GM19099 (cell line): ENCODE data around the gene JCHAIN.

Experiments used
- POLR2A ChIP-seq: IDR thresholded peaks from 3 replicates; pipeline ENCODE4 v1.6.1; 2011; ENCODE audit warnings: low read depth; ENCODE audit not compliant: insufficient read length; ENCODE audit errors: extremely low read depth

JCHAIN gene

DNA sequence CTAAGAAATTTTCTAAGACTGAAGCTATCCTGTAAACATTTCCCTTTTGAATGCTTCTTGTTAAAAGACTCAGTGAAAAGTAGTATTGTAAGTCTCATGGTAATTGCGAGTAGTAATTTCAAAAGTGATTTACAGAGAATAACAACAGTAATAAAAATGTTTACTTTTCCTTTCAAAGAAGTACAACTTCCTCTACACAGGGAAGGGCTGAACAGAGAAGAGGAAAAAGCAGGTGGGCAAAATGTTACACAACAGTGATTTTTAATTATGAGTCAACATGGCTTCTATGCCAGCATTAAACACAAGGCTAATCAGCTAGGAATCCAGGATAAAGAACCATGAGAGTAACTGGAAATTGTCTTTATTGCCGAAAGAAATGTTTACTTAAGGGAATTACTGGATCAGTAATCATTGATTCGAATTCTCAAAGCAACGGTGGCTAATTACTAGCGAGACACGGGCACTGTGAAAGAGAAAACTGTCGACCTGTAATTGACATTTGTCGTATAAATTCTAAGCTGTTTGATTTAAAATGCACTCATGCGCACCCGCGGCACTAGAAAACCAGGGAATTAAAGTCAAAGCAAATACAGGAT is 37.4 kb upstream of the JCHAIN start:
- TF ChIP-seq POLR2A, result no peak

DNA sequence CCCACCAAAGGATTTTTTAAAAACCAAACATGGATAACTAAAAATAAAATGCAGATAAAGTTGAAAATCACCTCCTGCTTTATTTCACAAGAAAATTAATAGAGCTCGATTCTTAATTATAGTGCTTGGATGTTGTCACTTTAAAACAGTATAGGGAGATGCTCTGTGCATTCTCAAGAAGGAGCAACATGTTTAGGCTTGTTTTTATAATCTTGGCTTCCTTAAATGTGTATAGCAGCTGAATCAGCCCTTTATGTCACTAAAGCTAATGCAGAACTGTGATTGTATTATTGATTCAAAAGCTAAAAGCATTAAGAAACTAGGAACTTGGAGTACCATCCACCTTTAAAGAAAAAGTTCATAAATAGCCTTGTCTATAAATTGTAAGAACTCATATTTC is 35.0 kb upstream of the JCHAIN start:
- TF ChIP-seq POLR2A, result no peak

DNA sequence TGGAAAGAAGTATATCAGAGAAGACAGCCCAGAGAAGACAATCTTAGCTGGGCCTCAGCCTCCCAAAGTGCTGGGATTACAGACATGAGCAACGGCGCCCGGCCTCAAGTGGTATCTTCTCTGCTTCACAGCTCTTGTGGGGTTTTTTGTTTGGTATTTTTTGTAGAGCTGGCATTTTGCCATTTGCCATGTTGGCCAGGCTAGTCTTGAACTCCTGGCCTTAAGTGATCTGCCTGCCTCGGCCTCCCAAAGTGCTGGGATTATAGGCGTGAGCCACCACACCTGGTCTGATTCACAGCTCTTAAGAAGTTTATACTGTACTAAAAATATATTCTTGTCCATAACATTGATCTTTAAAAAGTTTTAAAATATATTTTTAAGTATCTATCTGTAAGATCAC is 34.4 kb upstream of the JCHAIN start:
- no peak for TF ChIP-seq POLR2A

DNA sequence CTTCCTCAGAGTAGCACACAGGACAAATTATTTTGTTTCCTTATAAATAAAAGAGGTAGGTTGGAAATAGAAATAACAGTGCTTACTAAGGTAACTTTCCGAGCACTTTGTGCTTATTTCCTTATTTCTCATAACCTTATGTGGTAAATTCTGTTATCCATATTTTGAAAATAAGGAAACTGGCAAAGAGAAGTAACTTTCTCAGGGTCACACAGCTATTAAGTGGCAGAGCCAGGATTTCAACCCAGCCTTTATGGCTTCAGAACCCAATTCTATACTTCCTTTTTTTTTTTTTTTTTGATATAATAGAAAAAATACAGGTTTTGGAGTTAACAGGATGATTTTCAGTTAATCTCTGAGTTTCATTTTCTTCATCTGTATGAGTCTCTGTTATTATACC is 25.4 kb upstream of the JCHAIN start:
- TF ChIP-seq POLR2A, result no peak

DNA sequence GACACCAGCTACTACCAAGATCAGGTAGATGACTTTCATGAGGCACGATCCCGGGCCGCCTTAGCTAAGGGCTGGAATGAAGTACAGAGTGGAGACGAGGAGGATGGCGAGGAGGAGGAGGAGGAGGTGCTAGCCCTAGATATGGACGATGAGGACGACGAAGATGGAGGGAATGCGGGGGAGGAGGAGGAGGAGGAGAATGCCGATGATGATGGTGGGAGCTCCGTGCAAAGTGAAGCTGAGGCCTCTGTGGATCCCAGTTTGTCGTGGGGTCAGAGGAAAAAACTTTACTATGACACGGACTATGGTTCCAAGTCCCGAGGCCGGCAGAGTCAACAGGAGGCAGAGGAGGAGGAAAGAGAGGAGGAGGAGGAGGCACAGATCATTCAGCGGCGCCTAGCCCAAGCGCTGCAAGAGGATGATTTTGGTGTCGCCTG is 22.5 kb upstream of the JCHAIN start:
- TF ChIP-seq POLR2A, result no peak

DNA sequence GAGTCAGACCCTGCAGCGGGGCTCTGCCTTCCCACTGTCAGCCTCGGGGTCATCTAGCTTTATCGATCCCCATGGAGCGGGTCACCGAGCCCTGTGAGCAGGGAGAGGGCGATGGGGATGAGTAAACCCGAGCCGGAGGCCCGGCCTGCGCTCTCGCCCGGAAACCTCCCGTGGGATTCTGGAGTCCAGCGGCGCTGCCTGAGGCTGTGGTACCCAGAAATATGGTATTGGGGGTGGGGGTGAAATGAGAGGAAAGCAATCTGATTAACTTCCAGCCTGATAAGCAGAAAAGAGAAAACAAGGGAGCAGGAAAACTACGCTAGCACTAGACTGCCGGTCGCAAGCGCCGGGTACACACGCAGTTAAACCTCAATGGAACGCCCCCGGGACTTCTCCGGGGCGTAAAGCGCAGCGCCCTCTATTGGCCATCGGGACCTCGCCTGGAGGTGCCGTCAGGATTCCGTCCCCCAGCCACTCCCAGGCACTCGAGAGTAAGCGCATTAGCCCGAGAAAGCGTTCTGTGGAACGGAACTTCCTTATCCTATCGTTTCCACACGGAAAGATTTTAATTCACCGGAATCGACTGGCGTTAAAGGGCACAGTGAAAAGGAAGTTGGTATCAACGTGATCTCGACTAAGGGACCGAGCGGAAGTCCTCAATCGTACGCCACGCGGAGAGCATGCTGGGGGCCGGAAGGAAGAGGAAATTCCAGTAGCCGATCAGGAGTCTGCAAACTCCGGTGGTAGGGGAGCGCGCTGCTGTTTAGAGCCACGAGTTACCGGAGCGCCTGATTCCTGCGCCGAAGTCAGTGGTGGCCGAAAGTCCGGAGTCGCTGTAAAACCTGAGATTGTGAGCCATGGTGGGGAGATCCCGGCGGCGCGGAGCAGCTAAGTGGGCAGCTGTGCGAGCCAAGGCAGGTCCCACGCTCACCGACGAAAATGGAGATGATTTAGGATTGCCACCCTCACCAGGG is 21.8 kb upstream of the JCHAIN start, which contains the start of gene UTP3:
Gene UTP3 (plus strand): TSS at position 712 of the 974 bp plus-strand sequence. CDS start 146 bp downstream, at position 858.
- peak; percentile 90 for TF ChIP-seq POLR2A

DNA sequence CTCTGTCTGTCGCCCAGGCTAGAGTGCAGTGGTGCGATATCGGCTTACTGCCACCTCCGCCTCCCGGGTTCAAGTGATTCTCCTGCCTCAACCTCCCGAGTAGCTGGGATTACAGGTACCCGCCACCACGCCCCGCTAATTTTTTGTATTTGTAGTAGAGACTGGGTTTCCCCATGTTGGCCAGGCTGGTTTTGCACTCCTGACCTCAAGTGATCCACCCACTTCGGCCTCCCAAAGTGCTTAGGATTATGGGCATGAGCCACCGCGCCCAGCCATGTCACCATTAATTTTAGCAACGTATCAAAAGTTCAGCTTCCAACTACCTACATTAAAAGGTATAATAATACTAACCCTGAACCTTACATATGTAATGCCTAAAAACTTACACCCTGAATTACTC is 21.1 kb upstream of the JCHAIN start:
- TF ChIP-seq POLR2A, result no peak

DNA sequence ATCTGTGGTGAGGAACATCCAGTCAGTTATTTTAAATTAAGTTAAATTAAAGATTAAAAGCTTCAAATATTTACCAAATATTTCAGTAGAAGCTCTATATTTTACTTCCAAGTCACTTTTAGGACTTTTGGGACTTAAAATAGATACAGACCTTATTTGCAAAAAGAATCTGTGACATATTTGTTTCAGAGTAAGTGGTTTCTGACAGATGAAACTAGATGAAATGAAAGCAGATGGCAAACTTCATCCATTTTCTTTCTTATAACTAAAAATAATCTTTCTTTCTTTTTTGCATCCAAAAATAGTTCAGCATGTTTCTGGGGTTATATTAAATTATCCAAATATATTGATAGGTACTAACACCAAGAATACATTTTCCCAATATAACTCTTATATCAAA is 15.4 kb upstream of the JCHAIN start:
- TF ChIP-seq POLR2A, result no peak

DNA sequence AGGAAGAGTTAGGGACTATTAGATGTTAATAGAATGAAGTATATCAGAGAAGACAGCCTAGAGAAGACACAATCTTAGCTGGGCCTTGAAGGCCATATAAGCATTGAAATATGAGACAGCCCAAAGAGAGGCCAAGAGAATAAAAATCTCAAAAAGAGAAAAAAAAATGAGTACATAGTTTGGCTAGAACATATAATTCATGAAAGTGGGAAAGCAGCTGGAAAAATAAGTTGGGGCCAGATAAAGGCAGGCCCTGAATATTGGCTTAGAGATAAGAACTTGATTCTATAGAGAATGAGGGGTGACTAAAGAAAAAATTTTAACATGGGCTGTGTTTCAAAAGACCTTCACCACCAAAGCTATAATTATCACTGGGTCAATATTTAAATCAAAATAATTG is 14.6 kb upstream of the JCHAIN start:
- no peak for TF ChIP-seq POLR2A

DNA sequence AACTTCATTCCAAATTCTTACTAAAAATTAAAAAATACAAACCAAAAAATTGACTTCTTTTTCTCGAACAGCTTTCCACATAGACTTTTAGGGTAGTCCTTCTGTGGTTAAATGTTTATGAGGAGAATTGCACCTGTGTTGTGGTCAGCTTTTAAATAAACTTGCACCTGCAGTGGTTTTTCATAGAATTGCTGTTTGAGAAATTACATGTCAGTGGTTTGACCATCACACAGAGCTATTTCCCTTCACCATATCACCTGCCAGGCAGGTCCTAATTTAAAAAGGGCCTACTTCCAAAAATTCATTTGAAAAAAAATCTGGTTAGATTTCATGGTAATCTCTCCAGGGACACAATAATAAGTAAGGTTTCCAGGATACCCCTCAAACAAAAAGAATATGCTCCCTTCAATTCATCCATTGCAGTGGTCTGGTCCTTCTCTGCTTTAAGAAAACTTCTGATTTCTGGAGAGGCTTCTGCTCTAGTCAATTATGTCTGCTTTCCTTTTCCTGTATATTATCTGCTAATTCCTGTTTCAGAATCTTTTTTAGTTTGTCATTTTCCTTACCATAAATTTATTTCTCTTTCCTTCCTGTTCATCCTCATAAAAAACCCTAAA is 12.2 kb upstream of the JCHAIN start:
- TF ChIP-seq POLR2A, result peak; percentile 22

DNA sequence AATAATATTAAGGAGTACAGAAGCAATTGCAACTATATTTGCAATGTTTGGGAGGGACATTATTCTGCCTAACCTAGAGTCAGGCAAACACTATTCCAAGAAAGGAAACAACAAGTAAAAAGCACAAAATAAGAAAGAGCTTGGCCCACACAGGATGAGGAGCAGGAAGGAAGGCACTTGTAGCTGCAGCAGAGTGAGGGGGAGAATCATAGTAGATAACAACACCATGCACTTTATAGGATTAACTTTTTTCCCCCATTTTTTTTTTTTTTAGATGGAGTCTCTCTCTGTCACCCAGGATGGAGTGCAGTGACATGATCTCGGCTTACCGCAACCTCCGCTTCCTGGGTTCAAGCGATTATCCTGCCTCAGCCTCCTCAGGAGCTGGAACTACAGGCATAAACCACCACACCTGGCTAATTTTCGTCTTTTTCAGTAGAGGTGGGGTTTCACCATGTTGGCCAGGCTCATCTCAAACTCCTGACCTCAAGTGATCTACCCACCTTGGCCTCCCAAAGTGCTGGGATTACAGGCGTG is 10.3 kb upstream of the JCHAIN start:
- no peak for TF ChIP-seq POLR2A

DNA sequence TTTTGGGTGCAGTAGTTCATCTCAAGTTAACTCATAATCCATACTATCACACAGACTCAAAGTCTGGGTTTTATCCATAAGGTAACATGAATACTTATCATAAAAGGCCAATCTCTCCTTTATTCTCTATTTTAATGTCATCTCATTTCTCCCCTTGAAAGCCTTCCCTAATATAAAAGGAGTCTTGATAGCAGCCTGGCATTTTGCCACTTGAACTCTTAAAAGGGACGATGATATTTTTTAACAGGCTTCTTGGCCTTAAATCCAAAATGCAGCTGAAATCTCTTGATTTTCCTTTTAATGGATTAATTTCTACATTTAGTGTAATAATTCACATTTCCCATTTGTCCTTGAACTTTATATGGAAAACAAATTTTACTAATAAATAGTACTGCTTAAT is 8.4 kb upstream of the JCHAIN start:
- no peak for TF ChIP-seq POLR2A

DNA sequence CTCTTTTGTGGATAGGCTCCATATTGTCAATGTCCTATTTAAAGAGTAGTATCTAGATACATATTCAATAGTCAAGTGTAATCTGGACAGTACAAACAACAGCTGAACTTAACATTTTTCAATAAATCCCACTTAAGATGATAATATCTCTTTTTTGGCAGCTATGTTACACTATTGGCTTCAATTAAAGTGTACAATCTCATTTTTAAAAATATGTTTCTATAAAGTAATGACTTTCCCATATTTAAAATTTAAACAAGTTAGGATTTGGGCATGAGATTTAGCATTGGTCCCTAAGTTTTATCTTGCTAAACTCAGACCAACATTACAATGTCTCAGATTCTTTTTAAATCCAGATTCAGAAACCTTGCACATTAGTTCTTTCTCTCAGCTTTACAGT is 7.9 kb upstream of the JCHAIN start:
- no peak for TF ChIP-seq POLR2A

DNA sequence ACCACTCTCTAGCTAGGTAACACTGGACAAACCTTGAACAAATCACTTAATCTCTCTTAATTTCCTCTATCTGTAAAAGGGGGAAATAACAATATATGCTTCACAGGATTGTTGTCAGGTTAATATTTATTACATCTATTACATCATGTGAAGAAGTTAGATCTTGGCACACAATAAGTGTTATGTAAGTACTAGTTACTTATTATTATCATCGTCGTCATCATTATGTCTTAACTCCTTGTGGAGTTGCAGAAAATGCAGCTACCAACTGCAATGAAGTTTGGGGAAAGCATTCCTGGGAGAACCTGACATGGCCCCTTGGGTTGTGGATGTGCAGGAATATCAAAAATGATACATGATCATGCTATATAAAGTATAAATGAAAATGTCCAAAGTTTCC is 4.8 kb upstream of the JCHAIN start:
- TF ChIP-seq POLR2A, result no peak

DNA sequence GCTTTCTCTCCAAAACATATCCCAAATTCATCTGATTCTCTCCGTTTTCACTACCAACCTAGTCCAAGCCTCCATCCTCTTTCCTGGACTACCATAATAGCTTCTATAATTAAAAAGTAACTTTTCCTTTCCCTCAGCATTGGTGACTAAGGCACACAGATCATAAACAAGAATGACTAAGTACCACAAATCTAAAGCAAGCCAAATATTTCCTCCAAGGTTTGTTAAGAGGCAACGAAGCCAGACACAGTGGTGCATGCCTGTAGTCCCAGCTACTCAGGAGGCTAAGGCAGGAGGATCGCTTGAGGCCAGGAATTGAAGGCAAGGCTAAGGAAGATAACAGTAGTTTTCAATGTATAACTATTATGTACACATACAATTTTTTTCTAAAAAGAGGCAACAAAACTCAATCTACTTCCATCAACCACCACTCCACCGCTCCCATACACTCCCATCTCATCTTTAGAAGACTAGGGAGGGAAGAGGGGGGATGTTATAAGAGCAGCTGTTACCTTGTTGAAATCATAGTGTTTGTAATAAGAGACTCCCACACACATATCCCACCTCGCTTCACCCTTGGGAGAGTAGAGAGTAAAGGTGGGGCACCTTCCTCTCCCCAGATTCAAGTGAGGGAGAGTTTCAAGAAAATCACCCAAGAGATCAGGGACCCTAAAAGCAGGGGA is 4.2 kb upstream of the JCHAIN start:
- no peak for TF ChIP-seq POLR2A
